CD14-positive monocyte (primary cell): ENCODE results near the gene ZSCAN5A. TPM values are rescaled to one million over a fixed set of nuclear protein-coding genes. Genes with fewer than 3 reads are reported as not detected.

Experiments
- DNase-seq, 3 donors: peaks; one replicate each; pipeline ENCODE4 v3.0.0-alpha.2; 2011 to 2022
- H2AFZ ChIP-seq: 2 replicates; pipeline ENCODE4 v1.6.0; 2012; ENCODE audit warnings: mild to moderate bottlenecking, low read depth, low read length, inconsistent platforms; ENCODE audit not compliant: insufficient read depth, poor library complexity, severe bottlenecking
- H3K27ac ChIP-seq, 2 donors: 1 replicate in 1 of 2; 2 replicates in 1 of 2; pipeline ENCODE4 v1.5.1; 2012 to 2013; ENCODE audit warnings: low read length in 2 of 2, control low read depth in 1 of 2, inconsistent platforms in 1 of 2, low read depth in 1 of 2, mild to moderate bottlenecking in 1 of 2
- H3K27me3 ChIP-seq, 2 donors: one replicate each; pipeline versions ENCODE4 v1.6.0 to v1.6.1; 2011 to 2013; ENCODE audit warnings: low read length in 2 of 2; ENCODE audit not compliant: control insufficient read depth in 2 of 2, insufficient read depth in 2 of 2
- H3K36me3 ChIP-seq, 2 donors: replicated peaks in 1 of 2; 1 replicate in 1 of 2; 2 replicates in 1 of 2; pipeline versions ENCODE4 v1.5.1 to v1.6.1; 2012 to 2013; ENCODE audit warnings: low read length in 2 of 2, control low read depth in 1 of 2, inconsistent platforms in 1 of 2, mild to moderate bottlenecking in 1 of 2; ENCODE audit not compliant: insufficient read depth in 2 of 2, control insufficient read depth in 1 of 2
- H3K4me1 ChIP-seq, 2 donors: 1 replicate in 1 of 2; 2 replicates in 1 of 2; pipeline versions ENCODE4 v1.5.1 to v1.6.1; 2012 to 2013; ENCODE audit warnings: low read length in 2 of 2, control low read depth in 1 of 2, inconsistent platforms in 1 of 2, mild to moderate bottlenecking in 1 of 2, moderate library complexity in 1 of 2; ENCODE audit not compliant: insufficient read depth in 2 of 2, control insufficient read depth in 1 of 2
- H3K4me2 ChIP-seq: replicated peaks from 2 replicates; pipeline ENCODE3; 2012; ENCODE audit warnings: low read length, moderate library complexity, mild to moderate bottlenecking; ENCODE audit not compliant: poor library complexity, severe bottlenecking; ENCODE audit errors: extremely low read depth
- H3K4me3 ChIP-seq, 3 experiments: fragments of 200-600 bp in 1 of 3; sonication (generic) in 1 of 3; replicated peaks in 1 of 3; 1 replicate in 2 of 3; 2 replicates in 1 of 3; pipeline ENCODE4 v1.5.1; 2011 to 2013; ENCODE audit warnings: low read length in 3 of 3, mild to moderate bottlenecking in 3 of 3, control low read depth in 2 of 3, low read depth in 2 of 3, inconsistent platforms in 1 of 3, moderate library complexity in 1 of 3
- H3K79me2 ChIP-seq: 2 replicates; pipeline ENCODE4 v1.6.0; 2012; ENCODE audit warnings: mild to moderate bottlenecking, control low read depth, inconsistent platforms, low read length, moderate library complexity; ENCODE audit not compliant: insufficient read depth
- H3K9ac ChIP-seq: 2 replicates; pipeline ENCODE4 v1.6.0; 2017; ENCODE audit warnings: low read length, mild to moderate bottlenecking; ENCODE audit not compliant: insufficient read depth, poor library complexity, severe bottlenecking
- H3K9me3 ChIP-seq, 2 donors: replicated peaks in 1 of 2; 1 replicate in 1 of 2; 2 replicates in 1 of 2; pipeline versions ENCODE4 v1.5.1 to v1.6.1; 2012 to 2013; ENCODE audit warnings: low read length in 2 of 2, control low read depth in 1 of 2; ENCODE audit not compliant: control insufficient read depth in 1 of 2, insufficient read depth in 1 of 2
- H4K20me1 ChIP-seq: 2 replicates; pipeline ENCODE4 v1.6.0; 2012; ENCODE audit warnings: mild to moderate bottlenecking, low read length, control low read depth, moderate library complexity; ENCODE audit not compliant: insufficient read depth
- H3K27ac Mint-ChIP-seq, 7 donors: one replicate each; pipeline ENCODE4 v1.8.0; 2020; ENCODE audit warnings: mild to moderate bottlenecking in 7 of 7, mixed read lengths in 7 of 7, moderate library complexity in 6 of 7, inconsistent platforms in 2 of 7
- H3K27me3 Mint-ChIP-seq, 3 donors: one replicate each; pipeline ENCODE4 v1.8.0; 2021 to 2022; ENCODE audit warnings: low read depth in 3 of 3, mild to moderate bottlenecking in 3 of 3, mixed read lengths in 3 of 3, moderate library complexity in 3 of 3, inconsistent platforms in 1 of 3
- H3K36me3 Mint-ChIP-seq, 2 donors: one replicate each; pipeline ENCODE4 v1.8.0; 2020; ENCODE audit warnings: mixed read lengths in 2 of 2, inconsistent platforms in 1 of 2, mild to moderate bottlenecking in 1 of 2
- H3K4me1 Mint-ChIP-seq: one replicate; pipeline ENCODE4 v1.8.0; 2020; ENCODE audit warnings: mild to moderate bottlenecking, mixed read lengths
- H3K4me3 Mint-ChIP-seq, 2 donors: one replicate each; pipeline ENCODE4 v1.8.0; 2020; ENCODE audit warnings: mild to moderate bottlenecking in 2 of 2, mixed read lengths in 2 of 2, moderate library complexity in 1 of 2
- H3K9me3 Mint-ChIP-seq, 7 donors: one replicate each; pipeline ENCODE4 v1.8.0; 2020 to 2022; ENCODE audit warnings: mixed read lengths in 7 of 7, mild to moderate bottlenecking in 6 of 7, moderate library complexity in 6 of 7, inconsistent platforms in 2 of 7
- CTCF ChIP-seq: fragments of 200-600 bp; IDR thresholded peaks from one replicate; pipeline ENCODE4 v1.8.0; 2022; ENCODE audit warnings: antibody characterized with exemption, mild to moderate bottlenecking
- WGBS: methylation state at CpG from one replicate; pipeline ENCODE4 v1.1.5; 2013; ENCODE audit warnings: missing lambda C conversion rate; ENCODE audit not compliant: insufficient coverage; 5-methylcytosine and 5-hydroxymethylcytosine counted together
- intact Hi-C, 2 donors: fragments of 100-400 bp; cut with micrococcal nuclease; formaldehyde crosslinking; loops; one replicate each; pipeline versions ENCODE4 v1.15.0 to v1.15.1; 2023
- polyA plus RNA-seq, 3 donors: library from polyadenylated mRNA; depleted of rRNA in 1 of 3; unstranded in 2 of 3; stranded (reverse) in 1 of 3; fragments of 300-500 nt in 2 of 3; fragments of >200 nt in 1 of 3; fragmentation: Illumina TruSeq in 2 of 3; gene quantifications; 1 replicate in 2 of 3; 2 replicates in 1 of 3; pipeline ENCODE4 v1.2.3, GENCODE V29; 2012 to 2021

The ZSCAN5A gene
- polyA plus RNA-seq, 3 donors: 5.3 to 11.3 (median 6.3) TPM

- 98% methylated on average over 19 of the region's 22 CpGs for WGBS
- Mint-ChIP-seq H3K4me1 (peaks cover 15% of the 10 kb centered on the region), H3K27ac (peak overlapping the region in 2 of 7 donors; percentile 2 to 17), H3K27me3 (peaks cover 0 to 3% (median 1%) of the 10 kb centered on the region in 3 donors), H3K36me3 (peaks cover 71 to 87% of the 10 kb centered on the region in 2 donors), H3K4me3 (no peak overlapping the region), H3K9me3 (peaks cover 0 to 5% (median 0%) of the 10 kb centered on the region in 7 donors)
- Histone ChIP-seq H3K9me3 (no peaks in the 10 kb centered on the region), H3K4me2 (no peak overlapping the region), H4K20me1 (no peaks in the 10 kb centered on the region), H3K4me3 (no peak overlapping the region), H3K36me3 (peaks cover 26 to 79% of the 10 kb centered on the region in 2 donors), H3K4me1 (no peaks in the 10 kb centered on the region), H3K27me3 (no peaks in the 10 kb centered on the region), H3K79me2 (peaks cover 4% of the 10 kb centered on the region), H3K9ac (no peak overlapping the region), H3K27ac (no peak overlapping the region), H2AFZ (no peak overlapping the region)
- no peak for TF ChIP-seq CTCF
- intact Hi-C loops: no loop called here
- DNase-seq: no peak
Observed at GRCh38 chr19:56295531-56296455, 18.8 kb downstream of the ZSCAN5A start.

GRCh38 chr19:56294549-56294948 lies 20.1 kb downstream of the ZSCAN5A start:
- Mint-ChIP-seq H3K36me3 (peaks cover 62 to 79% of the 10 kb centered on the region in 2 donors), H3K27ac (peak overlapping the region in 1 of 7 donors; percentile 43)

More at GRCh38 chr19:56294549-56294948, 20.1 kb downstream of the ZSCAN5A start:
- WGBS: 100% methylated on average over 2 of the region's 4 CpGs
- intact Hi-C loops: no loop called here
- Histone ChIP-seq H3K36me3 (peaks cover 26 to 82% of the 10 kb centered on the region in 2 donors), H3K27me3 (no peaks in the 10 kb centered on the region), H3K79me2 (peaks cover 4% of the 10 kb centered on the region), H3K9ac (no peak overlapping the region), H2AFZ (no peak overlapping the region), H4K20me1 (no peaks in the 10 kb centered on the region), H3K4me2 (no peak overlapping the region), H3K9me3 (no peaks in the 10 kb centered on the region), H3K4me3 (no peak overlapping the region), H3K4me1 (no peaks in the 10 kb centered on the region), H3K27ac (no peak overlapping the region)
- peaks cover 0 to 5% (median 0%) of the 10 kb centered on the region in 7 donors for H3K9me3 Mint-ChIP-seq
- peaks cover 0 to 3% (median 1%) of the 10 kb centered on the region in 3 donors for H3K27me3 Mint-ChIP-seq
- H3K4me3 Mint-ChIP-seq: no peak overlapping the region
- DNase-seq: no peak
- peaks cover 15% of the 10 kb centered on the region for H3K4me1 Mint-ChIP-seq
- no peak for TF ChIP-seq CTCF
